Raji (cell line): ENCODE data around the gene RGL3.

Experiments
- POLR2A ChIP-seq: IDR thresholded peaks from 2 replicates; pipeline ENCODE4 v1.6.1; 2011; ENCODE audit warnings: low read depth, low read length, control low read depth; ENCODE audit not compliant: insufficient read depth

The RGL3 gene

DNA sequence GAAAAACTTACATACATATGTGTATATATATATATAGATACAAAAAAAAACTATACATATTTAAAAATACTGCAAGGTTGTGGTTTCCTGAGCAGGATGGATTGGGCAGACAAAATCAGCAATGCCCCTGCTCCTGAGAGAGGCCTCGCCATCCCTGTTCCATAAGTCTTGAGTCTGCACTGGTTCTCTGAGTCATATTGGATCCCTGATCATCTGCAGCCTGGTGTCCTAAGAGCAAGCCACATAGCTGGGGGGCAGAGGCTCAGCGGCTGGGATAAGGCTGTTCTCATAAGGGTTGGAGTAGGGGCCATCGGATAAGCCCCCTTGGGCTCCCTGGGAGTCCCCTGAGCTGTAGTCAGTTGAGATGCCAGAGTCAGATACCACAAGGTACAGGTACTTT, 41.4 kb downstream of the RGL3 start:
- no peak for TF ChIP-seq POLR2A

DNA sequence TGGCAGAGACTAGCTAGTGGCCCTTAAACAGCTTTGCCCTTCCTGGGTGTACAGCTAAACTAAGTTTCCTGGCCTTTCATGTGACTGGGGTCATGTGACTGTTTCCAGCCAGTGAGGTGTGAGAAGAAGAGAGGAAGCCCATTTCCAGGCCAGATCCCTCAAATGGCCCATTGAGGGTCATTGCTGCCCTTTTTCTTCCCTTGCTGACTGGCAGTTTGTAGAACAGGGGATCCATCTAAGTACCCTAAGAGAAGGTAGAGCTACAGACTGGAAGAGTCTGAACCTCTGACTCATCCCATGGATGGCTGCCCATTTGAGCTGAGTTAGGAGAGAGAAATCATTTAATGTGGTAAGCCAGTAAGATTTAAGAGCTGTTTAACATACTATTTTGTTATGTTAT, 41.9 kb downstream of the RGL3 start:
- TF ChIP-seq POLR2A = peak; percentile 53

DNA sequence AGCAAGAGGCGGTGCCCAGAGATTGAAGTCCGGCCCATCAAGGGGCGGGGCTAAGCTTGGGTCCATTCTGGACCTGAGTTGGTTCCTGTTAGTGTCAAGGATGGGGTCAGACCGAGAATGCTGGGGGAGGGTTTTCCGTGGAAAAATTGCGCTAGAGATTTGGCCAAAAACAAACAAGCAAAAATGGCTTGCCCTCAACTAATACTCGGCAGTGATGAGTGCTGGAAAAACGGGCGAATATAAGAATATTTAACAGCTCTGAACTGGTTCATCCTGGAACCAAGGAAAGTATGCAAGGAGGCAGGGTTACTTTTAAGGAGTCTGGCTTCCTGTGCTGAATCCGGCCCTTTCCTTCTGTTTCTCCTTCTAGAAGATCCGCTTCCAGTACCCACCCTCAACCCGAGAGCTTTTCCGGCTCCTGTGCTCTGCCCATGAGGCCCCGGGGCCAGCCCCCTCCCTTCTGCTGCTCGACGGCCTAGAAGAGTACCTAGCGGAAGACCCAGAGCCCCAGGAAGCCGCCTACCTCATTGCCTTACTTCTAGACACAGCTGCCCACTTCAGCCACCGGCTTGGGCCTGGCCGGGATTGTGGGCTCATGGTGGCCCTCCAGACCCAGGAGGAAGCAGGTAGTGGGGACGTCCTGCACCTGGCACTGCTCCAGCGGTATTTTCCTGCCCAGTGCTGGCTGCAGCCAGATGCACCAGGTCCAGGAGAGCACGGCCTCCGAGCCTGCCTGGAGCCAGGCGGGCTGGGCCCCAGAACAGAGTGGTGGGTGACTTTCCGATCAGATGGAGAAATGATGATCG, 43.8 kb downstream of the RGL3 start:
- peak; percentile 71 for TF ChIP-seq POLR2A

DNA sequence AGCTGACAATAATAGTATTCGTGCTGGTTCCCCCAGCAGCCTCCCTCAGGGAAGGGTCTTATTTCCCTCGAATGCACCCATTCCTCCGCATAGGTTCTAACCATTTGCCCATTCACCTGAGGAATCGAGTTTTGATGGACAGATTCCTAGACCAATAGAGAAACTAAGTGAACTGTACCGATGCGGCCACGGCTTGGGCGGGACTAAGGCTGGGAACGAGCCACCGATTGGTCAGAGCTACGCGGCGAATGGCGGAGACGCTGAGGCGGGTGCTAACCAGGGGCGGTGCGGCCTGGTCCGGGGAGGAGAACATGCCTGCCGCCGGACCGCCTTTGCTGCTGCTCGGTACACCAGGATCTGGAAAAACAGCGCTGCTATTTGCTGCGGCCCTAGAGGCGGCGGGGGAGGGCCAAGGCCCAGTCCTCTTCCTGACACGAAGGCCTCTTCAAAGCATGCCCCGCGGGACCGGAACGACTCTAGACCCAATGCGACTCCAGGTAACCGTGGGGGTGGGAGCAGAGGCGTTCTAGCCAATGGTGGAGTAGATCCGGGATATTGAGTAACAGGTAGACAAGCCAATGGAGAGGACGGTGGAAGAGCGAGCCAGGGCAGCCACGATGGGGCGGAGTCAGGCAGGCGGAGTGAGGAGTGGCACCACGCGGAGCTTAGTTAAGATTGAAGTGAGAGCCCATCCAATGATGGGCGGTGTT, 44.5 kb downstream of the RGL3 start, which contains the start of gene SWSAP1:
Gene SWSAP1 (plus strand): TSS at position 234 of the 710 bp plus-strand sequence. CDS start 15 bp downstream, at position 249.
- TF ChIP-seq POLR2A = no peak; the same call in 1 of the 2 replicates

DNA sequence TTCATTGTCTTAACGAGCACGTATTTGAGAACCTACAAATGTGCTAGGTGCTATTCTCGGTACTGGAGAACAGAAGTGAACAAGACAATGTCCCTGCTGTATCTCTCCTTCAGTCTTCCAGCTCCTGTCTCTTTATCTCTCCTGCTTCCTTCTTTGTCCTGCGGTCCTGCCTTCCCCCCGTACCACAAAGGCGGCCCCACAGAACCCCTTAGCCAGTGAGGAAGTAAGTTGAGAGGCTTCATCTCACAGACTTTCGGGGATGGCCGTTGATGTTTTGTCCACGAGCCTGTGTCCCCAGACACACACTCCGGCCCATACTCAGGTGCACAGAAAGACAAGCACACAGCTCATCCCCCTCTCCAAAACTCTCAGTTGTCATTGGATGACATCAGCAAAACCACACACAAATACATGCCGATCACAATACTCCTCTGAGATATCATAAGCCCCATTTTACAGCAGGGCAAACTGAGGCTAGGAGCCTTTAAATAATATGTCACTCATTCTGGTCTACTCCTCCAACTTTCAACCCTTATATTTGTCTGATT, 45.2 kb downstream of the RGL3 start:
- TF ChIP-seq POLR2A = no peak

DNA sequence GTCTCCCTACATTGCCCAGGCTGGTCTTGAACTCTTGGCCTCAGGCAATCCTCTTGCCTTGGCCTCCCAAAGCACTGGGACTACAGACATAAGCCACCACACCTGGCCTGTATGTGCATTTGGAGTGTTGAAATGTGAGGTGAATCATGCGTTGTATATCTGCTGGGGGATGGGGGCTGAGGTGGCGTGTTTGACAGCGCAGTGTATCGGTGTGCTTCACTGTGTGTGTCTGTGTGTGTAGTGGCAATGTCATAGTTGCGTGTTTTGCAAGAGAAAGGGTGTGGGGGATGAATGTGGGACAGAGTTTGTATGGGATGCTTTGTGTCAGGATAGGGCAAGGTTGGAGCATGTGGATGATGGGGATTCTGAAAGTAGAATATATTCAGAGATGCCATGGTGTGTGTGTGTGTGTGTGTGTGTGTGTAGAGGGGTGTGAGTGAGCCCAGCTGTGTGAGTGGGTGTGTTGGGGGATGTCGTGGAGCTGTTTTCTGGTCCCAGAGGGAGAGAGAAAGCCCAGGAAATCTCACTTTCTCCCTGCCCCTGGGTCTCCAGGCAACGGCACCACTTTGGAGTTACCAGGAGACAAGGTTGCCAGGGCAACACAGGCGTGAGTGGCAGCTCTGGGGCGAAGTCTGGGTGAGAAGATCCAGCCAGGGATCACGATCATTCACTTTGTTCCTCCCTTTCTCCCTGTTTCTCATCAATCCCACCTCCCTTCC, 45.8 kb downstream of the RGL3 start:
- no peak for TF ChIP-seq POLR2A

DNA sequence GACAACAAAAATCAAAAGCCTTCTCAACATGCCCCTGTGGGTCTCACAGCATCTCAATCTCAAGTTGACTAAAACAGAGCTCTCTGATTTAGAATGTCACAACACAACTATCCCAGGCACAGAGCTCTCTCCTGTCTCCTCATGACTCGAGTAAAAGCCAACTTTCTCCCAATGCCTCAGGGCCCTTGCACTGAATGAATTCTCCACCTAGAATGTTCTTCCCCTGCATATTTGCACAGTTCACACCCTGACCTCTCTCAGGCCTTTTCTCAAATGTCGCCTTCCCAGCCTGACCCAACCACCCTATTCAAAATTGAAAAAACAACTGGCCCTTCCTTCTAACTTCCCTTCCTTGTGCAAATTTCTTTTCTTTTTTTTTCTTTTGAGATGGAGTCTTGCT, 48.4 kb downstream of the RGL3 start:
- no peak for TF ChIP-seq POLR2A

DNA sequence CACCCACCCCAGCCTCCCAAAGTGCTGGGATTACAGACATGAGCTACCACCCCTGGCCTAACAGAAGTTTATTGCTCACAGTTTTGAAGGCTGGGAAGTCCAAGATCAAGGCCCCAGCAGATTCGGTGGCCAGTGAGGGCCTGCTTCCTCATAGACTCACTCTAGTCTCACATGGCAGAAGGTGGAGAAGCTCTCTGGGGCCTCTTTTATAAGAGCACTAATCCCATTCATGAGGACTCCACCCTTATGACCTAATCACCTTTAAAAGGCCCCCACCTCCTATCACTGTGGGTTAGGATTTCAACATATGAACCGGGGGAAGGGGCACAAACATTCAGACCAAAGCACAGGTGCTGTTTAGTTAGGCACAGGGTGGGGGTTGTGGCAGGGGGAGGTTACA, 51.6 kb downstream of the RGL3 start:
- TF ChIP-seq POLR2A = no peak

DNA sequence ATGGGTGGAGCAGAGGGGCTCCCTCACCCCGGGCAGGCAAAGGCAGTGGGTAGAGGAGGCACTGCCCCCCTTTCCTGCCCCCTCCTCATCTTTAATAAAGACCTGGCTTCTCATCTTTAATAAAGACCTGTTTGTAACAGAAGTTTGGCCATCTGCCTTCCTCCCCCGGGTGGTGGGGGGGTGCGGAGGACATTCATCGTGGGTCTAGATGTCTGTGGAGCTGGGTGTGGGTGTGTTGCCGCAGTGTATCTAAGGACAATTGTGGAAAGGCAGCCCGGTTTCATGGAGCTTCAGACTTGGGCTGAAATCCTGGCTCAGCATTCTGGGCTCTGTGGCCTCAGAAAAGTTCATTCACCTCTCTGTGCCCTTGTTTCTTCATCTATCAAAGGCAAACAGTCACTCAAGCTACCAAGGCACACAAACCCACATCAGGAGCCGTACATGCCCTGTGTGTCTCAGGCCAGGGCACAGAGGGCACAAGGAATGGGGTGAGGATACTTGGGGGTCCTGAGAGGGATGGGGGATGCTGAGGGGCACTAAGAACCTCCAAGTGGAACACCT, 53.5 kb downstream of the RGL3 start:
- TF ChIP-seq POLR2A = no peak

DNA sequence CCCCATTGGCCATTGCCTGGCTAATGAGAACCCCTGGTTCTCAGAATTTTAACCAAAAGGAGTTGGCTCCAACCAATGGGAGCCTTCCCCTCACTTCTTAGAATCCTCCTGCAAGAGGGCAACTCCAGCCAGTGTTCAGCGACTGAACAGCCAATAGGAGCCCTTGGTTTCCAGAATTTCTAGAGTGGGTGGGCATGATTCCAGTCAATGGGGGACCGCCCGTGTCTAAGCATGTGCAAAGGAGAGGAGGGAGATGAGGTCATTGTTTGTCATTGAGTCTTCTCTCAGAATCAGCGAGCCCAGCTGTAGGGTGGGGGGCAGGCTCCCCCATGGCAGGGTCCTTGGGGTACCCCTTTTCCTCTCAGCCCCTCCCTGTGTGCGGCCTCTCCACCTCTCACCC, 54.2 kb downstream of the RGL3 start:
- TF ChIP-seq POLR2A = no peak

DNA sequence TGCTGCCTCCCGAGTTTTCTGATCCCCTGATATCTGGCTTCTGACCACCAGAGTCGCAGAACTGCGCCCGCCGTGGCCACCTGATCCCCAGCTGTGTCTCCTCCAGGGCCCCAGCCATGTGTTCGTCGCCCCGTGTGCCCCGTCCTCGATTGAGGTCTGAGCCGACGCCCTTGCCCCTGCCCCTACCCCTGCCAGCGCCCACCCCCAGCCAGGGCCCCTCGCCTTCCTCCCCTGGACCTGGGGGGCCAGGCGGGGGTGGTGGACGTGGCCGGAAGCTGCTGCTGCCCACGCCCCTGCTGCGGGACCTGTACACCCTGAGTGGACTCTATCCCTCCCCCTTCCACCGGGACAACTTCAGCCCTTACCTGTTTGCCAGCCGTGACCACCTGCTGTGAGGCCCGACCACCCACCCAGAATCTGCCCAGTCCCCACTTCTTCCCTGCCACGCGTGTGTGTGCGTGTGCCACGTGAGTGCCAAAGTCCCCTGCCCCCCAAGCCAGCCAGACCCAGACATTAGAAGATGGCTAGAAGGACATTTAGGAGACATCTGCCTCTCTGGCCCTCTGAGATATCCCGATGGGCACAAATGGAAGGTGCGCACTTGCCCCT, 54.7 kb downstream of the RGL3 start:
- TF ChIP-seq POLR2A = no peak

DNA sequence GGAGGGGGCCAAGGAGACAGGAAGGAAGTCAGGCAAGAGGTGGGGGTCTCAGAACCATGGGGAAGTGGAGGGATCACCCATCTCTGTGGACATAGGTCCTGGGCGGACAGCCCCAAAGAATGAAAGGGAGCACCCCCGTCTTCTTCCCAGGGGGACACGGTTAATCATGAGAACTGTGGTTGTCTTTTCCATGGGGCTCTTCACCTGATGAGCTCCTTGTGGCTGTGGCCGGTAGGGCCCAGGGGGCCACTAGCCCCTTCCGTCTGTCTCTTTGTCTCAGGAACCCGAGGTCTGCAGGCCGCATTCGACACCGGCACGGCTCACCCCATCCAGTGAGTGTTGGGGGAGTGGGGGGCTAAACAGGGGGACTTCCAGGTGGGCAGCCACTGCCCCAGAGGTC, 55.2 kb downstream of the RGL3 start:
- TF ChIP-seq POLR2A = no peak

DNA sequence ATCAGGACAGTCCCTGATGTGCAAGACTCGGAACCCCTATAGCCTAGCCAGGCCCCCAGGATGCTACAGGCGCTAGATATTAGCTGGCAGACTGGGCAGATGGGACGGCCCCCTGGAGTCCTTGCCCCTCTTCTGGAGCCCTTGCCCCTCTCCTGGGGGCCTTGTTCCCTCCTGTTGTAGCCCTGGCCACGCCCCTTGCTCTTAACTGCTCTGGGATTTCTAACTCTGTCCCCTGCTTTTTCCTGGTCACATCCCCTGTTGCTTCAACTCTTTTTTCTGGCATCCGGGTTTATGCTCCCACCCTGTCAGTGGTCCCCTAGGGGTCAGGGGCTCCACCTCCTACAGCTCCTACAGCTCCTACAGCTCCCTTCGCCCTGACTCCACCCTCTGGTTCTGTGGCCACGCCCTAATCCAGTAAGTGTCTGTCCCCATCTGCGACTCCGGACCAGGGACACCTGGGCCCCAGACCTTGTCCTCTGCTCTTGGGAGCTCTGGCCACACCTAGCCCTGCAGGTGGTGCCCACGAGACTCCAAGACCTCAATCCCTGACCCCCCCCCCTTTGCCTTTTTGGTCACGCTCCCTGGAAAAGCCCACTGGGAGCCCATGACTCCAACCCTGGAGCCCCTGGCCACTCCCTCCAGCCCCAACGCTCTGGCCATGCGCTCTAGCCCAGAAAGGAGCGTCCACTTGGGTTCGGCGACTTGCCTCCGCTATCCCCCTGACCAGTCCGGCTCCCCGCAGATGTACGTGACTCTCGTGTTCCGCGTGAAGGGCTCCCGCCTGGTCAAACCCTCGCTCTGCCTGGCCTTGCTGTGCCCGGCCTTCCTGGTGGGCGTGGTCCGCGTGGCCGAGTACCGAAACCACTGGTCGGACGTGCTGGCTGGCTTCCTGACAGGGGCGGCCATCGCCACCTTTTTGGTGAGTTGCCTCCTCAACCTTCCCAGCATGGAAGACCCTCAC, 57.1 kb downstream of the RGL3 start:
- TF ChIP-seq POLR2A = no peak

DNA sequence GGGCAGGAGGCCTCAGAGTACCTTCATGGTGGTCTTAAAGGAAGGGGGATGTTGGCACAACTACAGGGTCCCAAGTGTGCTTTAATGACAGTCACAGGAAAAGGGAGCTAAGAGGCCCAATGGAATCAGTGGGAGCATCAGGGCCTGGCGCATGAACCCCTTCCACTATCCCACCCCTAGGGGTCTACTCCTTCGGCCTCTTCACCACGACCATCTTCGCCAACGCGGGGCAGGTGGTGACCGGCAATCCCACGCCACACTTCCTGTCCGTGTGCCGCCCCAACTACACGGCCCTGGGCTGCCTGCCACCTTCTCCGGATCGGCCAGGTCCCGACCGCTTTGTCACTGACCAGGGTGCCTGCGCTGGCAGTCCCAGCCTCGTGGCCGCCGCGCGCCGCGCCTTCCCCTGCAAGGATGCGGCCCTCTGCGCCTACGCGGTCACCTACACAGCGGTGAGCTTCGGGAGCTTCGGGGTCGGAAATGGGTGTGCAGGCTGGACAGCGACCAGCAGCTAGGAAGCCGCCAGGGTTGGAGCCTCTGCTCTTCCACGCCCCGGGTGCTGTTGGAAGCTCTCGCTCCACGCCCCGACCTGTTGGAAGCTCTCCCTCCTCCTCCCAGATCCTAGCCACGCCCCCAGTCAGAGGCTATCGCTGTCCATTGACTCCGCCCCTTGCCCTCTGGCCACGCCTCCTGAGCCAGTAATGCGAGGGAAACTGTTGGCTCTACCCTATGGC, 57.9 kb downstream of the RGL3 start:
- no peak for TF ChIP-seq POLR2A
